GM18511 (cell line): ENCODE results near the gene KCNK1.
"Not testable (repeated sequence)": the region's sequence is repeated elsewhere in the genome, so short reads cannot be mapped to it uniquely, and the experiment has no call there.

Experiments
- ATAC-seq: cut with Tn5 transposase; IDR thresholded peaks from one replicate; pipeline ENCODE4 v1.9.1; 2021; ENCODE audit warnings: mild to moderate bottlenecking, moderate library complexity; ENCODE audit not compliant: unreplicated experiment

The KCNK1 gene

DNA sequence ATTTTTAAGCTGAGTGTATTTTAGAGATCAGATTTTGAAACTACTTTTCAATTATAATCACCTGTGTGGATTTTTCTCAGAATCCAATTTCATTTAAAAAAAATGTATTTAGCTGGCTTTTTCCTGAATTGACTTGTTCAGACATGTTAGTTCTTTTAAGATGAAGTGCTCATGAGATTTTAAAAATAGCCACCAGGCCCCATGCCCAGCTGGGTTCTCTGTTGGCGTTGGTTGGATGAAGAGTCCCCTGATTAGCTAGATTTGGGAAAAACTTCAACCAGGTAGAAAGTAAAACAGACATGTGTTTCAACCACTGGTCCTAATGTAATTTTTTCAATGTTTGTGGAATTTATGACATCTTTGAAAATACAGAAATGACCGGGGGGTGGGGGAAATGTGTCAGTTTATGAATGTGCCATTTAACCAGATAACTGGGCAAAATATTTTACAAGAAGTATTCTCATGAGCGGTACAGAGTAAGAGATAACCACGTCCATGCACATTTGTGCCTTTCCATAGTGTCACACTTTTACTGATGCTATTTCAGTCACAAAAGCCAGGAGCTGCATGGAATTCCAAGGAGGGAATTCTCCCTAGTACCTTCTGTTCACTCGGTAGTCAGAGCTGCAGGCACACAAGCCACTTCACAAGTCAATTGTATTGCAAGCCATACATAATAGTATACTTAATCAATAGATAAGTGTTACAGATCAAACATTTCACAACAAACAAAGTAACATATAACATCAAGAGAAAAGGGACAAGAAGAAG is 51.1 kb downstream of the KCNK1 start:
- no peak for ATAC-seq

DNA sequence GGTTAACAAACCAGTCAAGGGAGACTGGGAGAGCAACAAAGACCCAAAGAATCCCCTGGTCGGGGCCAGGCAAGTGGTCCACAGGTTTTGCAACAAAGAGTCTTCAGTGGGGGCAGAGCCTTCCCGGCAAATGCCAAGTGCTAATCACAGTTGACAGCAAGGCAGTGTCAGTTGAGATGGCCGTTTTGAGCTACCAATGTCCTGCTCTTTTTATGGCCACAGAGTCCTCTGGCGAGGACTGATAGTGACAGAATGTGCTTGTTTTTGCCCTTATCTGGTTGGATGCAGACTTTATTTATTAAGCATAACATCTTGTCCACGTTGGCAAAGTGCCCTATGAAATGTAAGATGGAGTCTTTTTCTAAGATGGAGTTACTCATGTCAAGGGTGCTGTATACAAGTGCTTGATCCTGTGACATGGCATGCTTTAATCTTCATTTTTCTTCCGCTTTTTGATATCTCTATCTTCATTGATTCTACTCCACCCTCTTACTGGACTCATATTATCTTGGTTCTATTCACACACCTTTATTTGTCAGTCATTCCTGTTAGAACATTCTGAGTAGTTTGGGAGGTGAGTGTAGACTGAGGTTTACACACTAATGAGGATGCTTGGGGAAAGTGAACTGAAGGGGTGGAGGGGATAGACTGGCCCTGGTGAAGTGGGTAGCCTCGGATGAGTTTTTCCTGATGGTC is 51.8 kb downstream of the KCNK1 start:
- no peak for ATAC-seq

DNA sequence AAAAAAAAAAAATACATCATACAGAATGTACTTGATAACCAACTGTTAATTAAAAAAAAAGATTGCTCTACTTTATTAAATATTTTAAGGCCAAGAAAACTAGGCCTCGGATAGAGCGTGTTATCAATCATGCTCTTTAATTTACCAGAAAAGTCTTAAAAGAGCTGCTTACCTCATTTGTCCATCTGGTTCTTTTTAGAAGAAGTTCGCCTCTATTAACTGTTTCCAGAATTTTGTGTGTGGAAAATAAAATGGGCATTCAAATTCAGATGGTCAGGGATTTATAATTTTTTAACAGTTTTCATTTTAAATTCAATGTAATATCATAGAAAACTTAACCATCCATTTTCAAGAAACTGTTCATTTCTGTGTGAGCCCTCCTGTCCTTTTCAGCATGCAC is 53.8 kb downstream of the KCNK1 start:
- no peak for ATAC-seq

DNA sequence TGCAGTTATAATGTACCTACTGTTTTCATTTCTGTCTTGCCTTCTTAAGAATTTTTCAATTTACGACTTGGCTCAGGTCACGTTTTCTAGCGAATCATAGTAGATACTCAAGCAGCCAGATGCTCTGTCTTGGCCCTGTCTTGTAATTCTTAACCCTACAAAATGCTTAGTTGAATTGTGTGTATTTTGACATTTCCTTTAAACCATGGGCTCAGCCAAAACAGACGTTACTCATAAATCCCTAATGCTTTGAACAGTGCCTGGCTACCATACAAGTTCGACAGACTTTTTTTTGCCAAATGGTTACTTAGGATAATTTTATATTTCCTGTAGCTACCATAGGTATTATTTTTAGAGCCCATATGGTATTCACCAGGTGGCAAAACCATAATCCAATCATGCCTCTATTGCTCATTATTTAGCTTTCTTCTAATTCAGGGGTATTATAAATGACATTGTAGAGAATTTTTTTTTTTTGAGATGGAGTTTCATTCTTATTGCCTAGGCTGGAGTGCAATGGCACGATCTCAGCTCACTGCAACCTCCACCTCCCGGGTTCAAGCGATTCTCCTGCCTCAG is 54.3 kb downstream of the KCNK1 start:
- no peak for ATAC-seq

DNA sequence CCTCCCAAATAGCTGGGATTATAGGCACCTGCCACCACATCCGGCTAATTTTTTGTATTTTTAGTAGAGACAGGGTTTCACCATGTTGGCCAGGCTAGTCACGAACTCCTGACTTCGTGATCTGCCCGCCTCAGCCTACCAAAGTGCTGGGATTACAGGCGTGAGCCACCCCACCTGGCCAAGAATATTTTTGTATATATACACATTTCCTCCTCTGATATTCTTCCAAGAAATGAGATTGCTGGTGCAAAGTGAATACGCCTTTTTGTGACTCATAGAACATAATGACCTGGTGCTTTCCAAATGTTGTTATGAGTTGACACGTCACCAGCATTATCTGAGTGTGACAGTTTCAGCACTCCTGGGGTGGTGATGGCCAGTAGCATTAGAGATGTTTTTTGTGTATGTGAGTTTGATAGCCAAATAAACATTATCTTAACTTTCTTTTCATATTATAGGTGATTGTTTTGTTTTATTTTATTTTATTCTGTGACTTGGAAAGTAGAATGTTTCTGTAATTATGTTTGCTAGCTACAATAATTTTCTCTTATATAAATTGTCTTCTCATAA is 54.9 kb downstream of the KCNK1 start:
- ATAC-seq: peak; percentile 45

DNA sequence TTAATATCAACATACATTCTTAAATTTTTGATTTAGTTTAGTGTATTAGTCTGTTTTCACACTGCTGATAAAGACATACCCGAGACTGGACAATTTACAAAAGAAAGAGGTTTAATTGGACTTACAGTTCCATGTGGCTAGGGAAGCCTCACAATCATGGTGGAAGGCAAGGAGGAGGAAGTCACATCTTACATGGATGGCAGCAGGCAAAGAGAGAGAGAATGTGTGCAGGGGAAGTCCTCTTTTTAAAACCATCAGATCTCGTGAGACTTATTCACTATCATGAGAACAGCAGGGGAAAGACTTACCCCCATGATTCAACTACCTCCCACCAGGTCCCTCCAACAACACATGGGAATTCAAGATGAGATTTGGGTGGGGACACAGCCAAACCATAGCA is 56.5 kb downstream of the KCNK1 start:
- ATAC-seq: not testable (repeated sequence)

DNA sequence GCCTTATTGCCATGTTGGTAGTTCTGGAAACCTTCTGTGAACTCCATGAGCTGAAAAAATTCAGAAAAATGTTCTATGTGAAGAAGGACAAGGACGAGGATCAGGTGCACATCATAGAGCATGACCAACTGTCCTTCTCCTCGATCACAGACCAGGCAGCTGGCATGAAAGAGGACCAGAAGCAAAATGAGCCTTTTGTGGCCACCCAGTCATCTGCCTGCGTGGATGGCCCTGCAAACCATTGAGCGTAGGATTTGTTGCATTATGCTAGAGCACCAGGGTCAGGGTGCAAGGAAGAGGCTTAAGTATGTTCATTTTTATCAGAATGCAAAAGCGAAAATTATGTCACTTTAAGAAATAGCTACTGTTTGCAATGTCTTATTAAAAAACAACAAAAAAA is 57.4 kb downstream of the KCNK1 start:
- no peak for ATAC-seq

DNA sequence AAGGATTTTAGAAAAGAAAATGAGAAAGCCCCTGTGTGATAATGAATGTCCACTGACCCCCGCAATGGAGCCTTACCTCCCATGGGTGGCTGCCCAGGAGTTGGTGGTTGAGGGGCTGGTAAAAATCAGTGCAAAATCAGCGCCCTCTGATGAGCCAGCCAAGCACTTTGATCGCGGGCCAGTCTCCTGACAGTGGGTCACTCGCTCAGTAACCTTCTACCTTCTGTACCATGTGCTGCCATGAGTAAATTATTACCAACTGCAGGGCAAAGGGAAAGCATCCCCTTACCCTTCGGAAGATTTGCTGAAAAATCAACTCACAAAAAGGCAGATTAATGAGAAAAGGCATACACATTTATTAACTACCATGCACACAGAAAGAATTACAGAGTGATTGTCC is 58.8 kb downstream of the KCNK1 start:
- no peak for ATAC-seq

DNA sequence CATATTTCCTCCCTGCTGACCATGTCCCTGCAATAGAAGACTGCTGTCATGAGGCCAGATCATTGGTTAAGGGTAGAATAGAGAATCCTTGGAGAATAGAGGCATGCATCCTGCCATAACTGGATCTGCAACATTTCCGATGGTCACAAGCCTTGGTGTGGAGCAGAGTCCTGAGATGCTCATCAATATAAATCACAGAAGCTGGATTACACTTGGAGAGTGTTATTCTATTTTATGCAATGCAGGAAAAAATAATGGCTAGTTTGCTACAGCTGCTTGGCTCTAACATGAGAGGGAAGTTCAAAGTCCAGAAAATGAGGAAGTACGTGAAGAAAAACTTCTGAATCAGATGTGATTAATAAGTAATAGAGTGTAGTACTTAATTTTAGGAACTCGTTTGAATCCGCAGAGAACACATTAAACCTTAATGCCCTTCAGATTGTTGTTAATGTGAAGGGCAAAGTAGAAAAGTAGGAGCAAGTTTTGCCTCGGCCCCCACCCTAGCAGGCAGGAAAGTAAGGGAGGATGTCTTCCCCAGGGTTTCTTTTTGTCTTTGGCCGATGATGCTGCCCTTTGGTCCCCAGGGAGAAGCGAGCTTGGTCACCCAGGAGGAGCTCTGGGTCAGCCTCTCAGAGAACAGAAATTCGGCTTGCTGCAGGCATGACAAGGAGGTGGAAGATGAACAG is 59.5 kb downstream of the KCNK1 start:
- peak; percentile 71 for ATAC-seq

DNA sequence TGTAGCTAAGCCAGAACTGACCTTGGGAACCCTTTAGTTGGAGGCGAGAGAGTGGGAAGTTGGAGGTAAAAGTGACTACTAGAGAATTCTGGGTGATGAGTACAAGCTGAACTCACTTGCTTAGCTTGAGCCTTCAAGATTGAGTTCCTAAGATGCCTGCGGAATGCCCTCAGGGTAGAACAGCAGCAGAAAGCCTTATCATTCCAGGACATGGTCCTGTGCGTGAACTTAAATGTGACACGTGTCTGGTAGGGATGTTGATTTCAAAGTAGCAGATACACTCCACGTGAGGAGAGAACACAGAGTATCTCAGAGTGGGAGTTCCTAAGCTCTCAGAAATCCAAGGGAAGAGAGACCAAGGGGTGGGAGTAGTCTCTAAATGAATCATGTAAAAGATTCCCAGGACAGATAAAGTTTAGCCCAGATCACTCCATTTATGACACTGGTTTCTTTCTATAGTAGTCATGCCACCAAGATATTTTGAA is 60.1 kb downstream of the KCNK1 start:
- peak; percentile 9 for ATAC-seq

DNA sequence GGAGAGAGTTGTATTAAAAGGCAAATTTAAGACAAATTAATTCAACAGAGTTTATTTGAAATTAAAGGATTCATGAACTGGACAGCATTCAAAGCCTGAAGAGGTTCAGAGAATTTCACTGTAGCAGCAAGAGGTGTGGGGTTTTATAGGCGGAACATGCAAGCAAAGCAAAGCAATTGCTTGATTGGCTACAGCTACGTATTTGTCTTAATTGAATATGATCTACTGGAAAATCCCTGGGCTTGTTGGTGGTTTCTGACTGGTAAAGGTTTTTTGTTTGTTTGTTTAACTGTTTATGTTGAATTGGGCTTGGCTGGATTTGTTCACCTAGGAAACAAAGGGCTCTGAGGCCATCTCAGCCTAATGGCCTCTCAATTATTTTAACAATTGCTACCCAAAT is 61.5 kb downstream of the KCNK1 start:
- ATAC-seq: no peak

DNA sequence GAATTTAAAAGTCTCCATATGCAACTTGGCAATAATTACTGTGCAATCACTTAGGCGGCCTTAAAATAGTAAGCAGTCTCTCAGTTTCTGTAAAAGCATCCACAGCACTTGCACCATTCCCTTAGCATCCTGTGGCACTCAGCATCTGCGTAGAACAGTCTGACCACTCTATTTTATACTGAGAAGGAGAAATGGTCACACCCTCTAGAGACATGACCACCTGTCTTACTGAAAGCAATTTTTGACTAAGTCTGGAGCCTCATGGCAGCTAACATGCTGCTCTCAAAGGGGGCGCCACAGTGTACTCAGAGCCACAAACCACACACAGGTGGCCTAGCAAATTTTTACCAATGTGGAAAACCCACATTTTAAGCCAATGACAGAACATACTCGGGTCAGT is 62.0 kb downstream of the KCNK1 start:
- peak; percentile 54 for ATAC-seq

DNA sequence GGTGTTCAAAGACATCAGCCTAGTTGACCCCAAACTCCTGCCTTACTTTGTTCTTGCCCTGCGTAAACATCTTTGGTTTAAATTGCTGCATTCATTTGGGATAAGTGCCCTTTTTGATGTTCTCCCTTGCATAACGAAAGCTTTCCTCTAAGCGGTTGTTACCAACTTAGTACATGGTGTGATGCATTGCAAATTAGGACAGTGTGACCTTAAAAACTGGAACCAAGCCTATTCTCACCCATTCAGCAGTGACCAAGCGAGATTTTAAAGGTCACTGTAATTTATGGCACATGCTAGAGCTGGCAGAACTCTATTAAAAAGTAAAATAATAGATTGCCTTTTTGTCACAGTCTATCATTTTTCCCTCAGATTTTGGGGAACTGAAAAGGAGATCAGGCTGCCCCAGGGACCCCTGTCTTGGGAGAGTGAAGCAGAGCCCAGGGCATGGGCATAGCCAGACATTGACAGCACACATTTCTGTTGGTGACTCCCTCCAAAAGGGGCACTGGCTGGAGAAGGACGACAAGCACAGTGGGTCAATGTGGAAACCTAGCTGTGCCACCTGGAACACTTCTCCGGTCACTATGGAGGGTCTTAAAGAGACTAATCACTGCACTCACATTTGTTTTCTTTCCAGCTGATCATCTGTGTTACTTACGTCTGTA is 63.9 kb downstream of the KCNK1 start:
- no peak for ATAC-seq

DNA sequence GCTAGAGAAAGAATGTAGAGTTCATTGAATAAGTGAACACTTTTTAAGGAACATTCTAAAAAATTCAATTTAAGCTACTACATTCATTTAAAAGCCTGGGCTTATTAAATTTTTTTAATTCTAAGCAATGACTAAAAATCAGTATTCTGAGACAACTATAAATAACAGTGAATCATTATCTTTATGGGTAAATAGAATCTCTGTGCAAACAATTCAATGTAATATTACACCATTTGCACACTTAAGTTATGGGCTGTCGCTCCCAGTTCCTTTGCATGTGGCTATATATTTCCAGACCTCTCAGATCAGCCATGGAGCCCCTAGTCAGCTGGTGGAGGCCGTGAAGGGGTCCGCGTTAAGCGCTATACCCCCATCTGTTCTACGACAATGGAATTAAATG is 65.1 kb downstream of the KCNK1 start:
- ATAC-seq: no peak

DNA sequence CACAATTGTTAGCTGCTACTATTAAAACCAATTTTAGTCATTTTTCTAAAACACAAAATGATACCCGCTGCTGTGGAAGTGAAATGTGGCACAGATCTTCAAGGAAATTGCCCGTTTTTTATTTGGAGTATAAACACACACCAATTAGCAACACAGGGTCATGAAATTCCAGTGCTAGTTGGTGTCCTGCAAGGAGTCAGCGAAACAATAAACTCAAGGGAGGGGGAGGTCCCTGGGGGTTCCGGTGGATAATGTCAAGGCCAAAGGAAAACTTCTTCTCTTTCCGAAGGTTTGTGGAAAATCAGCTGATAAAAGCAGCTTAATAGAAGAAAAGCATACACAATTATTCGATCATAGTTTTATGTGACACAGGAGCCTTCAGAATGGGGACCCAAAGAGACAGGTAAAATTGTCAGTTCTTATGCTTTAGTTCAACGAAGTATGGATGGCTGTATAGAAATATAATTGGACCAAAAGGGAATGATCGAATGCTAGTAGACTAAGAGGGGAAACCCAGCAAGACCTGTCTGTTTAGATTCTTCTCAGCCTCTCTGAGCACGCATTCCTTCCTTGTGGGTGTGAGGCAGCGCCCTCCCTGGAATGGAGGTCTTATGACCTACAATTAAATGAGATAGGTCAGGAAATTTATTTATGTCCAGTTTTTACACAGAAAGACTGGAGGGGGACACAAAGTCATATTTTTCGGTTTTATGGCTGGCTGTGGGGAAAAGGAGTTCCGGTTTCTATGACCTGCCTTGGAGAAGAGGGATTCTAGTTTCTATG is 65.9 kb downstream of the KCNK1 start:
- no peak for ATAC-seq

DNA sequence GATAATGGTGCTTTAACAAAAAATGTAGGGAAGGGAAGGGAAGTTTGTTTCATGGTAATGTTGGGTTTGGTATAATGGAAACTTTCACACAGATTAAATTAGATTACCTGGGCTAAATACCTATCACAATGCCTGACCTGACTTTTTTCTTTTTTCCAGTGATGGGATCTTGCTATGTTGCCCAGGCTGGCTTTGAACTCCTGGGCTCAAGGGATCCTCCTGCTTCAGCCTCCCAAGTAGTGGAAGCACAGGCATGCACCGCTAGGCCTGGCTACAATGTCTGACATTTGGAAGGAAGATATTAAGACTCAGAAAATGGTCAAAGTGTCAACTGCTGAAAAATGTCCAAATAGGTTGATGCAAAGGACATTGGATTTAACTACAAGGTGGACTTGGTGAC is 67.4 kb downstream of the KCNK1 start:
- no peak for ATAC-seq

DNA sequence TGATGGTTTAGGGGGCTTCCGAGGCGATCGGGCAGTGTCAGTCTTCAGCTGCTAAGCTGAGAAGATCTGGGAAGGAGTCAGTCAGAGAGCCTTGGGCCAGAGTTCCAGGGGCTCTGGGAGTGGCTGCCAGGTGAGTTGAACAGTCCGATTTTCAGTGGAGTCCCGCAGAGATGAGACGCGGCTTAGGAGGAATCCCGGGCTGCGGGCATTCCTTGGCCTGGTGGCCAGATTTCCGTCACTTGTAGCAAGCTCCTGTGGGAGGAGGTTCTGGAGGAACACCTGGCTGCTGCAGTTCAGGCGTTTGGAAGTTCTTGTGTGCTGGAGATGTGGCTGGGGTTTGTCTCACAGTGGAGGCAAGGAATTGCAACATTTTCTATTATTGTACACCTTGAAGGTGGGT is 72.7 kb downstream of the KCNK1 start:
- not testable (repeated sequence) for ATAC-seq

DNA sequence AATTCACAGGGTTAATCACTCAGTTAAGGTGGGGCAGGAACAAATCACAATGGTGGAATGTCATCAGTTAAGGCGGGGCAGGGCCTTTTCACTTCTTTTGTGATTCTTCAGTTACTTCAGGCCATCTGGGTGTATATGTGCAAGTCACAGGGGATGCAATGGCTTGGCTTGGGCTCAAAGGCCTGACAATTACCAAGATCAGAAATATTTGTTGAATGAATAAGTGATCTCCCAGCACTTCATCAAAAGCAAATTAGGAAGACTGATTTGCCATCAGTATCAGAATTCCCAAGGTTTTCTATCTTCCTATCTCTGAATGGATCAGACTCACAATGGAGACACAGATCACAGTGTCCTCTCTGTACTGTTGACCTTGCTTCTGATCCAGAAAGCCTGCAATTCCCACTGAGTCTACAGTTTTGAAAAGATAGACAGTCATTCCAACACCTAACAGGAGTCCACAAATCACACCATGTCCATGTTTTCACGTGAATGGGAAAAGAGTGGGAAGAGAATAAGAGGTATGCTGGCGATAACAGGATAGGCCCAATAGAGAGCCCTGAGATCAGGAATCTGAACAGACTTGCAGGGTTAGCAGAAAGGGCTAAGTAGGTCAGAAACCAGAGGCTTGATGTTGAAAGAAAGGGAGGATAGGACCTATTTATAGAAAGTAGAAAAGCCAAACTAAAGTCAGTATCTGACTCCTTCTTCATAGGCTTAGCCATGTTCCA is 75.3 kb downstream of the KCNK1 start:
- no peak for ATAC-seq

DNA sequence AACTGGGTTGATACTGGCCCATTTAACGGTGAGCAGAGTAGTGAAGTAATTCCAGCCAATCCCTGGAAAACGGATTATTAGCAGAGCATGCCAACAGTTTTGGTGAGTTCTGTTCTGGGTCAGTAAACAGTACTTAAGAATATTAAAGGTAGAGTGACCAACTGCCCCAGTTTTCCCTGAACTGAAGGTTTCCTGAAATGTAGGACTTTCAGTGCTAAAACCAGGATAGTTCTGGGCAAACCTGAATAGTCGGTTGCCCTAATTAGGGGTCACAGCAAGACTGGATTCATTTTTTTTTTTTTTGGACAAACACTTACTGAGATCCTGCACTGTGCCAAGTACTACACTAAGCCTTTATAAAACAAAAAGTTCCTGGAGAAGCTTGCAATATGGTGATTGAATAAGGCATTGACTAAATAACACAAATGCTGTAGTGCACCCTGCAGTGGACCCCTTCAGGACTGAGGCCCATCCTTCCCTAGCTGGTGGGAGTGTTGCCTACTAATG is 75.9 kb downstream of the KCNK1 start:
- no peak for ATAC-seq
